Left colon (tissue), 2 donors: Measurements from ENCODE around the gene MRPL49. TPM values are rescaled to one million over a fixed set of nuclear protein-coding genes. Genes with fewer than 3 reads are reported as not detected.

Source experiments
- ATAC-seq: fragments of 200-7000 bp; cut with Tn5 transposase; one replicate; pipeline ENCODE4 v1.9.1; 2020; ENCODE audit warnings: mild to moderate bottlenecking, moderate library complexity
- DNase-seq, 2 donors: peaks; one replicate each; pipeline ENCODE4 v3.0.0-alpha.2; 2020
- intact Hi-C, 2 donors: fragments of 100-400 bp; cut with DNase I in 1 of 2; cut with micrococcal nuclease in 1 of 2; formaldehyde crosslinking; loops; one replicate each; pipeline versions ENCODE4 v1.11.2 to v1.14.0; 2022; cut with DNase I, micrococcal nuclease
- long read RNA-seq: library from polyadenylated mRNA; unstranded; transcript quantifications from one replicate; pipeline ENCODE4 v2.0.0, GENCODE V29; 2021
- total RNA-seq, 2 donors: library from RNA; stranded (reverse); fragmentation: NEBNext Ultra II Directional; extraction: Animal tissue kit (Norgen Biotek cat#: 25700); gene quantifications; one replicate each; pipeline ENCODE4 v1.2.1, GENCODE V29; 2021
- donor health status: DM: no; HTN: no; CAD: no.
- donor health status: DM: yes; HTN: yes; CAD: no.

MRPL49 gene
- total RNA-seq = 10 to 100 TPM; 47.0 to 54.5 TPM
- long read RNA-seq, transcript MRPL49-201 (4 exons, 2,019 nt) = major isoform, 160 of 174 reads
- long read RNA-seq, partial matches to known transcripts = 10 of 174 reads
- long read RNA-seq, other reads (novel, unspliced or antisense) = 2 of 174 reads

DNA sequence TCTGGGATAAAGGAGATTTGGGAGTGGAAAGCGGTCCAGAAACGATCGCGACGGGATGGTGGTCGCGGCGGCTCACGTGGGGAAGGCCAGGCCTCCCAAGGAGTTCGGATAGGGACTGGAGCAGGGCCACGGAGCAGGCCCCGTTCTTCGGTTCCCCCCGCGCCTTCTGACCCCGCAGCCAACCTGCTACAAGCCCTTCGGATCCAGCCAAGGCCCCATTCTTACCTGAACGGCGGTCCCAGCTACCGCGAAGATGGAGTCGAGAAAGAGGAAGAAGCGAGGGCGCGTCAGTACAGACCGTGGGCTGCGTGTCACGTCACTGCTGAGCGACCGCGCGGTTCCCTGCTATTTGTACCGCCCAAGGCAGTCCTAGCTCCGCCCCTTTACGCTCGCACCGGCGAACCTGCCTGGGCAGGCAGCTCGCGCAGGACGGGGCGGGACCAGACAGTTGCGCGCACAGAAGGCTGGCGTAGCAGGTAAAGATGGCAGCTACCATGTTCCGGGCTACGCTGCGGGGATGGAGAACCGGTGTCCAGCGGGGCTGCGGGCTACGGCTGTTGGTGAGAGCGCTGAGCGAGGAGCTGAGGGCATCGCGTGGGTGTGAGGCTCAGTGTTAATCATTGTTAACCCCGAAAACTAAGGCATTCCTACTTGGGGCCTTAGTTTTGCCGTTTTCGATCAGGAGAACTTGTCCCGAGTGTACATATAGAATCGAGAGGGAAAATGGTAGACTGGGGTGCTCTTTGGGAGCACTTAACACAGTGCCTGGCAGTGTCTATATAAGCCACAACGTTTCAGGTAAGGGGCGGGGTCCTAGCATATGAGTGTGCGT lies at the start of gene MRPL49, which contains the start of gene FAU:
Gene MRPL49, plus strand, starts transcription at position 457 of the 832 bp plus-strand sequence. Its CDS starts 26 bp downstream, at position 483.
Gene FAU, minus strand, starts transcription at position 270 of the 832 bp plus-strand sequence. CDS start 321 bp downstream, outside the sequence.
- ATAC-seq (peak; percentile 78), DNase-seq (peak; percentile 99)
- intact Hi-C loops = no loop called here

DNA sequence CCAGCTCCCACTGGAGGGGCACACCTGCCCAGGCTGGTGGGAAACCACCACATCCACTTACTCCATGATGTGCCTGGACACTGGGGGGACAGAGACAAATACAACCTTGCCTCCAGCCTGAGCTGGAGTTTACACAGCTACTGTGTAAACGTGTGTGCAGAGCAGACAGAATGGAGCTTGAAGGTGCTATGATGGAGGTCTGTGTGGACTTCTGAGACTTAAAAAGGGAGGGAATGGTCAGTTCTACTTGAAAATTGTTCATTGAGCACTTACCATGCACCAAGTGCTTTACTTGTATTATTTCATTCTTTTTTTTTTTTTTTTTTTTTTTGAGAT lies 49.5 kb upstream of the MRPL49 start:
- no peak for ATAC-seq
- DNase-seq = no peak
- intact Hi-C loops = no loop called here

DNA sequence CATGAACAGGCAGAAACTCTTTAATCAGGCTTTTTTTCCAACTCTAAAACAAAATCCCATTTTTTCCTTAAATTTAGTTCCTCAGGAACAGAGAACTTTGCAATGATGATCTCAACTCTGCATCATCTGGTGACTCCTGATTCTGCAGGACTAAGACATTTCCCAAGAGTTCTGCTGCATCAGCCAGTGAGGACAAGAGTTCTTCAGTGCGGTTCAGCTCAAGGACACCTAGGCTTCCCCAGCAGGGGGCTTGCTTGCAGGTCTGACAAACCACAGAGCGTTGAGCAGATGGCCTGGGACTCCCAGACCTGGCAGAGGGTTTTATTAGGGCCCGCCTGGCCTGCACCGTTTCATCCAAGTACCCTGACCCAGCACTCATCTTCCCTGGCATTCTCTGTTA lies 44.7 kb upstream of the MRPL49 start:
- DNase-seq = no peak
- intact Hi-C loops = no loop called here
- ATAC-seq = no peak

DNA sequence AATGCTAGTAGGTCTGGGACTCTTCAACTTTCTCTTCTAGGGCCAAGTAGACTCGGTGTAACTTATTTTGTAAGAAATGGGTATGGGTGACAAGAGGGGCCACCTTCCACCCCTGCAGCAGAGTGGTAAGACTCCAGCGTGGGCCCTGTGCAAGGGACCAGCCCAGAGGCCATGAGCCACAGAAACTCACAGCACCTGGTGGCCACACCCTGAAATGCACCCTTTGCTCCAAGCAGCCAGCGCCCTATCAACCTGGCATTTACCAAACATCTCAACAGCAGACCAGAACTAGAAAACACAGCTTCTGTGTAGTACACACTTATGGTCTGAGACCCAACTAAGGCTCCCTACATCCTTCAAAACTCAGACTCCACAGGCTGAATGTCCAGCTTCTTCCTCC lies 44.0 kb upstream of the MRPL49 start:
- peak; percentile 98 for ATAC-seq
- DNase-seq = peak; percentile 61 to 86
- intact Hi-C loops = no loop called here

DNA sequence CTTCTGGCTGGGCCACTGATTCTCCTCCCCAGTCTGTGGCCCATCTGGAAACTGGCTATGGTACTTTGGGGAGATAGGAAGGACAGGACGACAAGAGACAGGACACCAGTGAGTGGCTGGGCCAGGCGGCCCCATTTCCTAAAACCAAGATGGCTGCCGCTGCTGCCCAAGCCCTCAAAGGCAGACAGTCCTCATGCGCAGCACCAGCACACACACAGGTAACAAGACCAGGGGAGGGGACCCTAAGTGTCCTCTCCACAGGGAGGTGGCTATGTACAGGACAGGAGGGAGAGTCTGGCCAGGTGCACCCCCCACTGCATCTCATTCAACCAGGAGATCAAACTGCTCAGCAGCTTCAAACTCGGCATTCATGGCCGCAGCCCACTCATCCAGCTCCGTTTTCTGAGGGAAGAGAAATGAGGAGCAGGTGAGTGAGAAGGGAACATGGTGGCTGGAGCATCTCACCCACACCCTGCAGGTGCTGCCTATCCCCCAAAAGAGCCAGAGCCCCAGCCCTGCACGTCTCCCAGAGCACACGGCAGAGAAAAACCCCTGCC lies 43.3 kb upstream of the MRPL49 start:
- ATAC-seq (no peak), DNase-seq (no peak)
- intact Hi-C loops = no loop called here

DNA sequence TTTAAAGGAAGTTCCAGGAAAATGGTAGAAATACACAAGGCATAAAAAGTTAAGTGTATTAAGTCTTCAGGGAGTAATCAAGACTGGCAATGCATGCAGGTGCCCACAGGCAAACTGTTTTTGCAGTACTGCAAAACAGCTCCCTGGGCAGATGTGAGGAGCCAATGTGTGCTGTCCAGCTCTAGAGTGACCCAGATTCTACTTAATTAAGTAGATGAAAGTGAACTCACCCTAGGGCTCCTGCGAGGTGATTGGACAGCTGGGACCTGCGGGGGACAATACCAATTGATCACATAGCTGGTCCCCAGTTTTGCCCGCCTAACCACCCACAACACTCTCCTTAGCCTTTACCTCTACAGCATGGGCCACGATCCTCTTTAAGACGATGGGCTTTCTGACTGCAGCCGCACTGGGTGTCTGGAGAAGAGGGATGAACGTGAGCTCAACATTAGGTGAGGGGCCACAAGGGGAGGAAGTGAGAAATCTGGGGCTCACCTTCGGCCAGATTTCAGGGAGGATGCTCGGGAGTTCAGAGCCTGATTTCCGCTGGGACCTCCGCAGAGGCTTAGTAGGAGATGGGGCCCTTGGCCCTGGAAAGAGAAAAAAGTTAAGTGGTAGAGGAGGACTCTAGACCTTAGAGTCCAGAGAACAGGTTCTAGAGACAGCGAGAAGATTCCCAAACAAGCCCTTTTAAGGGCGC lies 38.8 kb upstream of the MRPL49 start:
- ATAC-seq (no peak), DNase-seq (no peak)
- intact Hi-C loops = no loop called here

DNA sequence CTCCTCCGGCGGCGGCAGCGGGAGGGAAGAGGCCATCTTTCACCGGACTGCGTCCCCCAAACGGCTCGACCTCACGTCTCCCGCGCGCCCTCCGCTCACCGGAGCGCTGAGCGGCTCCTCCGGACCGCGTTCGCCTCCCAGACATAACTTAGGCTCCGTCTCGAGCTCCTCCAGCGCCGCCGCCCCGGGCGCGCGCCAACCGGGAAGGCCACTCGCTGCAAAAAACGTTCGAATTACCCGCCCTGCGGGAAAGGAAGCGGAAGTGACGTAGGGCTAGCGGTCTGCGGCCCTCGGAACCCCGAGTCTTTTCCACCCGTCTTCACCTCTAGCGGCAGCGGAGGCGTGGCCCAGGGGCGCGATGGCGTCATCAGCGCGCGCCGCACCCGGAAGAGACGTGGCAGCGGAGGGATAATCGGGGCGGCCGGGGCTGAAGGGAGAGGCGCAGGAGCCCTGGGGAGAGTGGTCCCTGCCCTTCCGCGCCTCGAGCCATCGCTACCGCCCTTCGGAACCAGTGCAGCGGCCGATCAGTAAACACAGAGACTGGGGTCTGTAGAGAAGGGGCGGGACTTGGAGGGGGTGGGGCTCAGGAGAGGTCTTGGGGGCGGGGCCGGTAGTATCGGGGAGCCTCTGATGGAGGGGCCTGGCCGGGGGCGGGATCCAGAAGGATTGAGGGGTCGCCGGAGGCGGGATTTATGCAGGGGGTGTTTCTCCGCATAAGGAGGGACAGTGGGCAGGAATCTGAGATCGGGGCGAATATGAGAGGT lies 38.1 kb upstream of the MRPL49 start, which contains the start of the genes CDCA5 and ZFPL1:
Gene CDCA5, minus strand, starts transcription at position 207 of the 764 bp plus-strand sequence. Its CDS starts 62 bp downstream, at position 145.
Gene ZFPL1, plus strand, starts transcription at position 389 of the 764 bp plus-strand sequence. CDS start 477 bp downstream, outside the sequence.
- DNase-seq (peak; percentile 93 to 95), ATAC-seq (peak; percentile 98)
- intact Hi-C loops = no loop called here

DNA sequence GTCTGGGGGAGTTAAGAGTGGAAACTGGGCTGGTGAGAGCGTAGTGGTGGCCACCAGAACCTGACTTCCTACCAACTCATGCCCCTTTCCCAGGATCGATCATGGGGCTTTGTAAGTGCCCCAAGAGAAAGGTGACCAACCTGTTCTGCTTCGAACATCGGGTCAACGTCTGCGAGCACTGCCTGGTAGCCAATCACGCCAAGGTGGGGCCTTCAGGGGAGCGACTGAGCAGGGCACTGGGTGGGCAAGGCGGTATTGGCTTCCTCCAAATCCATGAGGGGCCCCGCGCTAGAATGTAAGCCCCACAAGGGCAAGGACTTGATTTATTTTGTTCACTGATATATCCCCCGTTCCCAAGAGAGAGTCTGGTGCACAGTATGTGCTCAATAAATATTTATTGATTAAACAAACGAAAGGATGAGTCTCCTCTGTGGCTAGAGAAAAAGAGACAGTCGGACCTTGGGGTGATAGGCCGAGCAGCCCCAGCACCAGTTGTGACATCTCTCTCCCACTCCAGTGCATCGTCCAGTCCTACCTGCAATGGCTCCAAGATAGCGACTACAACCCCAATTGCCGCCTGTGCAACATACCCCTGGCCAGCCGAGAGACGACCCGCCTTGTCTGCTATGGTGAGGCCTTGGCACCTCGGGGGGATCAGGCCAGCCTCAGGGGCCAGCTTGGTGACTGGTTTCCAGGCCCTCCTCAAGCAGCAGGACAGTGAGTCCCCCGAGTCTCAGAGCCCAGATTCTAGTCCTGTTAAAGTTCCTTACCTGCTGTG lies 37.3 kb upstream of the MRPL49 start:
- ATAC-seq = peak; percentile 7
- DNase-seq = no peak
- intact Hi-C loops = no loop called here

DNA sequence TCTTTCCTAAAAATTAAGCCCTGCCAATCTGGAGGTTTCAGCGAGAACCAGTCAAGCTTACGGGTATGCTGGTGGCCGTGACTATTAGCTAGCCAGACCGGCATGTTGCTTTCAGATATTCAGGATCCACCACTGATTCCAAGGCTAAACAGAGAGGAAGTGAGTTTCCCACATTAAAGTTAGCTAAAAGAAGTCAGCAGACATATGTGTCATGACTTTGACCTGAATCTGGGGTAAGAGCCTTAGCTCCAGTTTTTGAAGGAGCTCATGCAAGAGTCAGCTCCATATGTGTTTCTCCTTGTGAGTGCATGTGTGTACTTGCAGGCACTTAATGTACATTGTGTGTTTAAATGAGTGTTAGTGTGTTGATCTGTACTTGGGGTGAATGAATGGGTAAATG lies 36.7 kb upstream of the MRPL49 start:
- ATAC-seq (no peak), DNase-seq (no peak)
- intact Hi-C loops = no loop called here

DNA sequence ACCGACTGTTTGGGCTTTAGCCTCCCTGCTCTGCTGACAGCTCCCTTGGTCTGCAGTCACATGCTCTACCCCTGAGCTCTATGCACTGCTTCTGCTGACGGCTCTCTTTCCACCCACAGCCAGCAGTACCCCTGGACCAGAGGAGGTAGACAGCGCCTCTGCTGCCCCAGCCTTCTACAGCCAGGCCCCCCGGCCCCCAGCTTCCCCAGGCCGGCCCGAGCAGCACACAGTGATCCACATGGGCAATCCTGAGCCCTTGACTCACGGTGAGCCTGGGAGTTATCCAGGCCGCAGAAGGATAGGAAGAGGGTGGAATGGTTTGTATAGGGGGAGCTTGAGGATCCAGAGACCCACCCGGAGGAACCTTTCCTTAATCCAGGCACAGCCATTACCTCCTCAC lies 35.3 kb upstream of the MRPL49 start:
- DNase-seq = no peak
- no peak for ATAC-seq
- intact Hi-C loops = no loop called here

DNA sequence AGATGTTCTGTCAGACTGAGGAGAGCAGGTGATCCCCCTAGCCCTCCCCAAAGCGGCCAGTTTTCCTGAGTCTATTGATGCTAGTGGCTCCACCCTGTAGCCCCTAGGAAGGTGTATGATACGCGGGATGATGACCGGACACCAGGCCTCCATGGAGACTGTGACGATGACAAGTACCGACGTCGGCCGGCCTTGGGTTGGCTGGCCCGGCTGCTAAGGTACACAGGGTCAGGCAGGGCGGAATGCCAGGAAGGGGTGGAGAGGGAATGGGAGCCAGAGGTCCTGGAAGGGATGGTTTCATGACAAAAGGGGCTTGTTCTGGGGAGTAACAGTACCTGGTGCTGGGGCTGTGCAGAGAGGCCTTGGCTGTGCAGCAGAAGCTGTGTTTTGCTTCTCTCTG lies 34.9 kb upstream of the MRPL49 start:
- DNase-seq (no peak), ATAC-seq (no peak)
- intact Hi-C loops = no loop called here

DNA sequence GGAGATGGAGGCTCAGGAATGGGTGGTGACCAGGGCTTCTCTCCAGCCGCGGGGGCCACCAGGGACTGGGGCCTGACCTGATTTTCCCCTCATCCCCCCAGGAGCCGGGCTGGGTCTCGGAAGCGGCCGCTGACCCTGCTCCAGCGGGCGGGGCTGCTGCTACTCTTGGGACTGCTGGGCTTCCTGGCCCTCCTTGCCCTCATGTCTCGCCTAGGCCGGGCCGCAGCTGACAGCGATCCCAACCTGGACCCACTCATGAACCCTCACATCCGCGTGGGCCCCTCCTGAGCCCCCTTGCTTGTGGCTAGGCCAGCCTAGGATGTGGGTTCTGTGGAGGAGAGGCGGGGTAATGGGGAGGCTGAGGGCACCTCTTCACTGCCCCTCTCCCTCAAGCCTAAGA lies 34.3 kb upstream of the MRPL49 start:
- DNase-seq (no peak), ATAC-seq (no peak)
- intact Hi-C loops = no loop called here

DNA sequence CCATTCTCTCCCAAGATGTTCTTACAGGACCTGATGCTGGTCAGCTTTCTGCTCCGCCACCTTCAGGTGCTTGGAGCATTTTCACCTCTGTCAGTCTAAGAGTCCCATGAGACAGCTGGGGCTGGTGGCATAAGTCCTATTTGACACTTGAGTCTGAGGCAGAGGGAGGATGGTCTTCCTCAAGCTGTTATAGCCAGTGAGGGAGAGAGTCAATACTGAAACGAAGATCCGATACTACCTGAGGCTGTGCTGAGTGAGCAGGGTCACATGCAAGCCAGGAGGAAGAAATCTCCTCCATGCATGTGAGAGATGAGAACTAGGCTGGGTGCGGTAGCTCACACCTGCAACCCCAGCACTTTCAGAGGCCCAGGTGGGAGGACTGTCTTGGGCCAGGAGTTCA lies 32.5 kb upstream of the MRPL49 start:
- intact Hi-C loops = no loop called here
- no peak for ATAC-seq
- no peak for DNase-seq

DNA sequence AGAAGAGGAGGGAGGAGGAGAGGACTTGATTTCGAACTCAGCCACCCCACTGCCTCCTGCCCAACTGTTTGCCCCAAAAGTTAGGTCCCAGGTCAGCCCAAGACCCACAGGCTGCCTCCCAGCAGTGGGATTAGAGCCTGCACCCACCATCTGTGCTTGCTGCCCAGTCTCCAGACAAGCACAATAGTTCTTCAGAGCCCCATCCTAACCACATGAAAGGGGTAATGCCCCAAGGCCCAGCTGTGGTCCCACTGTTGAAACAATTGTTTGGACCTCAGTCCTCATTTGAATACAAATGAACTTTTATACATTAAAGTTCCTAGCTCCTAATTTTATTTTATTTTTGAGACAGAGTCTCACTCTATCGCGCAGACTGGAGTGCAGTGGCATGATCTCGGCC lies 31.5 kb upstream of the MRPL49 start:
- ATAC-seq = no peak
- no peak for DNase-seq
- intact Hi-C loops = no loop called here

DNA sequence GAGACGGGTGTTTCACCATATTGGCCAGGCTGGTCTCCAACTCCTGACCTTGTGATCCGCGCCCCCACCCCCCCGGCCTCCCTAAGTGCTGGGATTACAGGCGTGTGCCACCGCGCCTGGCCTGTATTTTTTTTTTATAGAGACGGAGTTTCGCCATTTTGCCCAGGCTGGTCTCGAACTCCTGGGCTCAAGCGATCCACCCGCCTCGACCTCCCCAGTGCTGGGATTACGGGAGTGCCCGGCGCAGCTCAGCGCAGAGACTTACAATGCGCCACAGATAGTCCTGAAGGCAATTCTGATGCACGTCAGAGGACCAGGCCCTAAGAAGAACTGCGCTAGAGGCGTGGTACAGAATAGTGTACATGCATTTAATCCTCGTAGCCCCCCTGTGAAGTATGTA lies 26.7 kb upstream of the MRPL49 start:
- intact Hi-C loops = no loop called here
- no peak for ATAC-seq
- DNase-seq = no peak

DNA sequence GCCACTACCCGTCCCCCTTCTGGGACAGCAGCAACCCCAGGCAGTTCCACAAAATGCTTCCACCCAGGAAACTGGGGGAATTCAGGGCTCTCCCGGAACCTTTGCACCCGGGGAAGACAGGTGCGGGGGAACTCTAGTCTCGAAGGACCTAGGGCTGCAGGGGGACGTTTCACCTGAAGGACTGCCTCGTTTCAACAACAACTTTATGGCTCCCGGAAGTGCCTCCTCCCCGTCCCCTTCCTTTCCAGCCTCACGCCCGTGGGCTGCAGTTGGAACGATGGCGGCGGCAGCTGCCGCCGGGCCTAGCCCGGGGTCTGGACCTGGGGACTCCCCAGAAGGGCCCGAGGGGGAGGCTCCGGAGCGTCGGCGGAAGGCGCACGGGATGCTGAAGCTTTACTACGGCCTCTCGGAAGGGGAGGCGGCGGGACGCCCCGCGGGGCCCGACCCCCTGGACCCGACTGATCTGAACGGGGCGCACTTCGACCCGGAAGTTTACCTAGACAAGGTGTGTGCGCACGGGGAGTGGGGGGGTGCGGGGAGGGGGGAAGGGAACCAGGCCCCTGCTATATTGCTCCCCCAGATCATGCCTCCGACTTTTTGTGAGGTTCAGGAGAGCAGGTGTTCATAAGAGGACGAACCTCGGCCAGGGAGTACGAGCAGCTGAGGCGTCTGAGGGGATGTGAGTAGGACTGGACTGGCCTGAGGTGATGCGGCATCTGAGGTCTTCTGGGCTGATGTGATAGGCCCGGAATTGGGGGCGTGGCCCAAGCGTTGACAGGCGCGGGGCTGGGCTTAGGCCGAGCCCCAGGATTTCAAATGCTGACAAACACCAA lies 25.9 kb upstream of the MRPL49 start, which contains the start of gene VPS51:
Gene VPS51, plus strand, starts transcription at position 241 of the 833 bp plus-strand sequence. Its CDS starts 37 bp downstream, at position 278.
- peak; percentile 95 for ATAC-seq
- peak; percentile 92 to 94 for DNase-seq
- intact Hi-C loops = no loop called here

DNA sequence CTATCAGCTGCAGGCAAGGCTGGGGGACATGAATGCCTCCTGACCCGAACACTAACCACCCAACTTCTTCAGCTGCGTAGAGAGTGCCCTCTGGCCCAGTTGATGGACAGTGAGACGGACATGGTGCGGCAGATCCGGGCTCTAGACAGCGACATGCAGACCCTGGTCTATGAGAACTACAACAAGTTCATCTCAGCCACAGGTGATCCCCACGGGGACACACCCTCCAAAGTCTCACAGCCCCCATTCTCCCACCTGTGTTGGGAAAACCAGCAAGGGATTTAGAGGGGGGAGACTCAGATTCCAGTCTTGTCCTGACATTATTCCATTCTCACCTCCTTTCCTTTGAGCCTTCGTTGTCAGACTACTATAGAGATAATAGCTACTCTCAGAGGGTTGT lies 25.2 kb upstream of the MRPL49 start:
- DNase-seq (no peak), ATAC-seq (no peak)
- intact Hi-C loops = no loop called here
